Hippocampal formation (tissue), 2 donors: ENCODE results near the gene ELK4.

Source experiments
- DNase-seq, 2 donors: peaks; one replicate each; lab custom pipeline; 2025; lab: John Stamatoyannopoulos, UW

ELK4 gene

DNA sequence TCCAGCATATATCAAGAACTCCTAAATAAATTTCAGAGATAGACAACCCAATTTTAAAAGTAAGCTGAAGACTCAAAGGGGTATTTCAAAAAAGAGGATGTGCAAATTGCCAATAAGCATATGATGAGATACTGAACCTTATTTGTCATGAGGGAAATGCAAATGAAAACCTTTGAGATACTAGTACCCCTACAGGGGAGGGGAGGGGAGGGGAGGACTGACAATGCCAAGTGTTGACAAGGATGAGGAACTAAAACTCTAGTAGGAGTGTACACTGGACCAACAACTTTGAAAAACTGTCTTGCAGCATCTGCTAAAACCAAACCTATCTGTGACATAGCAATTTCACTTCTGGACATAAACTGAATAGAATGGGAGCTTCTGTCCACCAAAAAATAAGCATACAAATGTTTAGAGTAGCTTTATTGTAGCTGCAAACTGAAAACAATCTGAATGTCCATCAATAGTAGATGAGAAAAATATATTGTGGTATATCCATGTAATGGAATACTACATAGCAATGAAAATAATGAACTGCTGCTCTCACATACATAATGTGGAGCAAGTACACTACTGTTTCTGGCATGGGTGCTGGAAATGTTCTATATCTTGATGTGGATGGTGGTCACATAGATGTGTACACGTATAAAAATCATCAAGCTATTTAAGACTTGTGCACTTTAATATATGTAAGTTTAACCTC is 70.2 kb downstream of the ELK4 start:
- DNase-seq: no peak
